ENCODE data around the gene KCNG2. TPM values are rescaled to one million over a fixed set of nuclear protein-coding genes. Genes with fewer than 3 reads are reported as not detected.

The KCNG2 gene
- polyA plus RNA-seq, 4 donors, result 0.11 to 0.55 (median 0.35) TPM

DNA sequence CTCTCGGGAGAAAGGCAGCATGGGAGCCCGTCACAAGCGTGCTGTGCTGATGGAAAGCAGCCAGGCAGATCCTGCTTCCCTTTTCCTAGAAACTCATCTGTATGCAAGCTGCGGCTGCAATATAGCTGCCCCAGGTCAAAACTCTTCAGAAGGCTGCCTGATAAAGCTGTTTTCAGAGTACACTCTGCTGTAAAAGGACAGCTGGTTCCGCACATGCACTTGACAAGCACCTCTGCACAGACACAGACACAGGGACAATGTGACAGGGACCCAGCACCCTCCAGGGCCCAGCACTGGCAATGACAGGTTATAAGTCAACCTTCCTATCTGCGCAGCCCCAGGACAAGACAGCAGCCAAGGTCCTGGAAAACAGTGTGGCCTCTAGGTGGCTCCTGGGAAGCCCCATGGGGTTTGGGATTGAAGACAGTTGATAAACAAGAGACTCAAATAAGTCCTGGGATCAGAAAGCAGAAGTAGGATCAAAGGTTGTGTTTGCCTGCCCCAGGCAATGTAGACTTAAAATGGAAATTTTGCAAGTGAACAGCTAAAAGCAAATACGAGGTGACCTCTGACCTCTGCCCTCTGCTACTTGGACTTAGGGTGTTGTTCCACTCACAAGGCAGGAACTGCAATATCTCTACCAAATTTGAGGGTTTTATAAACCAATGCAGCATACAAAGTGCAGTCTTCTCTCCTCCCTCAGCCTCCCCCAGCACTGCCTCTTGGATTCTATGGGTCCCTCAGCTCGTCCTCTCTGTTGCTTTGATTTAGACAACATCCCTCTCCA lies 136.8 kb downstream of the KCNG2 start:
- DNase-seq (ENCODE audit: low read depth in 4 of 4, low spot score in 2 of 4), result no peak

GRCh38 chr18:79935098-79935480 lies 137.4 kb downstream of the KCNG2 start:
- DNase-seq (ENCODE audit: low read depth in 4 of 4, low spot score in 2 of 4), result no peak

DNA sequence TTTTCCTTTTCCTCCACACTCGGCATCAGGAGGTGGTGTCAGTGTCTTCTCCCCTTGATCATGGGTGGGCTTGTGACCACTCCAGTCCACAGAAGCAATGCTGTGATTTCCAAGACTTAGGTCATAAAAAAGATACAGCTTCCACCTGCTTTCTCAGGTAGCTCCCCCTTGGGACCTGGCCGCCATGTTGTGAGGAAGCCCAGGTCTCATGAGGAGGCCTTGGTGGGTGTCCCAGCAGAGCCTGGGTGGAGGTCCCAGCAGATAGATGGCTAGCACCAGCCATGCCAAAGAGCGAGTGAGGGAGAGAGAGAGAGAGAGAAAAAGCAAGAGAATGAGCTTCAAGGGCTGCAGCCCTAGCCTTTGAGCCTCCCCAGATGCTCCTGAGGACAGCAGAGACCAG lies 137.8 kb downstream of the KCNG2 start:
- no peak for DNase-seq (ENCODE audit: low read depth in 4 of 4, low spot score in 2 of 4)

- no peak for DNase-seq (ENCODE audit: low read depth in 4 of 4, low spot score in 2 of 4)
These were observed 138.2 kb downstream of the KCNG2 start for GRCh38 chr18:79935925-79936324.

GRCh38 chr18:79936641-79937040 lies 138.9 kb downstream of the KCNG2 start:
- DNase-seq (ENCODE audit: low read depth in 4 of 4, low spot score in 2 of 4), result no peak

DNA sequence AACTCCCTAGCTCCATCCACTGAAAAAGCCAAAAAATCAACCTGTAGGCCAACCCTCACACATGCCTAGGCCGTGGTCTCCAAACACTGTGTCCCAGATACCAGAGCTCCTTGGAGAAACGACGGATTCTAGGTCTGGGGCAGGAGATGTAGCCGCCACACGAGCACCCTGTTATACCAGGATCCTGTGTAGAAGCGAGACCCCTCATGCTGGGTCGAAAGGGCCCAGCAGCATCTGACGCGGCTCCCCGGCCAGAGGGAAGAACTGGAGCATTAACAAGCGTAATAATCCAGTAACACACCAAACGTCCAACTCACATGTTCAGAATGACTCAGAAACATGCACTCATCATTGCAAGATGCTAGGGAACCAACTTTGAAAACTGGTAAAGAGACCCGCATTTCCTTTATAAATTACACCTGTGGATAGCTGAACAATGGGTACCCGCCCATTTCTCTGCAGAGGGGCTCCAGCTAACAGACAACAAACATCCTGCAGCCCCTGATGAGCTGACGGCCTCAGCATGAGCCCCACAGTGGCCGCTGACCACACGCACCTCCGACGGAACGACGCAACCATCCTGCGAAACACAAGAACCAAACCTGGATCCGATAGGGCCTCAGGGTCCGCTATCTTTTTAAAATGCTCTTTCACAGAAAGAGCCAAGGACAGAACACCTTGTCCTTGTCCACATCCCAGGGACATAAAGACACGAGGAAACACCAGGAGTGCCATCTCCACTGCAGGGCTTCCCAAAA lies 139.5 kb downstream of the KCNG2 start:
- no peak for DNase-seq (ENCODE audit: low read depth in 4 of 4, low spot score in 2 of 4)

DNA sequence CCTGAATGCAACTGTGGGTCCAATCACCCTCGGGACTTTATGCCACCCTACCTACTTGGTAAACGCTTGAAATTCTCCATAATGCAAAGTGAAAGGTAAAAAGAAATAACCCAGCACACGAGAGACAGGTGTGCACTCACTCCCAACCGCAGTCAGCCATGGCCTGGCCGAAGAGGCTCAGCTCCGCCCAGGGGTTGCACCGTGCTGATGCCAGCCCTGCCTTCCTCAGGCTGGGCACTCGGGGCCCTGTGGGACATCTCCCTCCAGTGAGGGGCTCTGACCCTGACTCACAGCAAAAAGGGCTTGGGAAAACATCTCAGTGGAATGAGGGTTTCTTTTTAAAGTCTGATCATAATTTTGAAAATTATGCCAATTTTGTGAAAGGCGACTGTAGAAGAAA lies 140.5 kb downstream of the KCNG2 start:
- no peak for DNase-seq (ENCODE audit: low read depth in 4 of 4, low spot score in 2 of 4)

- no peak for DNase-seq (ENCODE audit: low read depth in 4 of 4, low spot score in 2 of 4)
These were observed 141.4 kb downstream of the KCNG2 start for GRCh38 chr18:79939096-79939495.

DNA sequence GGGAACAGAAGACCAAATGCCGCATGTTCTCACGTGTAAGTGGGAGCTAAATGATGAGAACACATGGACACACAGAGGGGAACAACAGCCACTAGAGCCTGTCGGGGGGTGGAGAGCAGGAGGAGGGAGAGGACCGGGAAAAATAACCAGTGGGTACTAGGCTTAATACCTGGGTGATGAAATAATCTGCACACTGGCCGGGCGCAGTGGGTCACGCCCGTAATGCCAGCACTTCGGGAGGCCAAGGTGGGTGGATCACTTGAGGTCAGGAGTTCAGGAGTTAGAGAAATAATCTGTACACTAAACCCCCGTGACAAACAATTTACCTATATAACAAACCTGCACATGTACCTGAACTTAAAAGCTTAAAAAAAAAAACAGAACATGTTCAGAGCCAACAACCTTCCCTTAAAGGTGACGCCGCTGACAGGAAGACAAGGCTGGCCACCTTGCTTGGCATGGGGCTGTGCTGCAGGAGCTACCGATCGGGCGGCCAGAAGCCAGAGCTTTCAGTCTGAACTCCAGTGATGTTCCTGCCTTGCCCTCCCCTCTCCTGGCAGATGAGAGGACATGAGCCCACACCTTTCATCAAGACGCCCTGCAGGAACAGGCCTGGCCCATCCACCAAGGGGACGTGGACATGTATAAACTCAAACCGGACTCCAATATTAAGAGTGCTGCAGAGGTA lies 142.5 kb downstream of the KCNG2 start:
- DNase-seq (ENCODE audit: low read depth in 4 of 4, low spot score in 2 of 4), result no peak

- DNase-seq (ENCODE audit: low read depth in 4 of 4, low spot score in 2 of 4), result no peak
These were observed 143.2 kb downstream of the KCNG2 start for GRCh38 chr18:79940814-79941472.

- DNase-seq (ENCODE audit: low read depth in 4 of 4, low spot score in 2 of 4), result no peak
These were observed 143.9 kb downstream of the KCNG2 start for GRCh38 chr18:79941473-79942119.

DNA sequence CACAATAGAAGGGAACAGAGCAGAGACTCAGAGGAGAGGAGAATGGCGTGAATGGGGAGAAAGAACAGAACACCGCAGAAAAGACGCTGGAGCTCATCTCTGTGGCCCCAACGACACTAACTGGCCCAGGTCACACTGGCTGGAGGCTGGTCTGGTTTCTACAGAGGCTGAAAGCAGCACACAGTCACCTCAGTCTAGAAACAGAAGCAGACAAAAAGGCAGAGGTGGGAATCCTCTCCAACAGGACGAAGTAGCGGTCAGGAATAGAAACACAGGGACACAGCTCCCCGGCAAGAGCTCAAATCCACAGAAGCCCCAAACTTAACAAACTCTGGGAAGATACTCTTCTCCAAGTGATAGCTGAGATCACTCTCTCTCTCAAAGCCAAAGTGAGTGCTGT lies 144.5 kb downstream of the KCNG2 start:
- no peak for DNase-seq (ENCODE audit: low read depth in 4 of 4, low spot score in 2 of 4)

- DNase-seq (ENCODE audit: low read depth in 4 of 4, low spot score in 2 of 4), result no peak
These were observed 145.3 kb downstream of the KCNG2 start for GRCh38 chr18:79942786-79943607.

- no peak for DNase-seq (ENCODE audit: low read depth in 4 of 4, low spot score in 2 of 4)
These were observed 145.9 kb downstream of the KCNG2 start for GRCh38 chr18:79943608-79944125.

DNA sequence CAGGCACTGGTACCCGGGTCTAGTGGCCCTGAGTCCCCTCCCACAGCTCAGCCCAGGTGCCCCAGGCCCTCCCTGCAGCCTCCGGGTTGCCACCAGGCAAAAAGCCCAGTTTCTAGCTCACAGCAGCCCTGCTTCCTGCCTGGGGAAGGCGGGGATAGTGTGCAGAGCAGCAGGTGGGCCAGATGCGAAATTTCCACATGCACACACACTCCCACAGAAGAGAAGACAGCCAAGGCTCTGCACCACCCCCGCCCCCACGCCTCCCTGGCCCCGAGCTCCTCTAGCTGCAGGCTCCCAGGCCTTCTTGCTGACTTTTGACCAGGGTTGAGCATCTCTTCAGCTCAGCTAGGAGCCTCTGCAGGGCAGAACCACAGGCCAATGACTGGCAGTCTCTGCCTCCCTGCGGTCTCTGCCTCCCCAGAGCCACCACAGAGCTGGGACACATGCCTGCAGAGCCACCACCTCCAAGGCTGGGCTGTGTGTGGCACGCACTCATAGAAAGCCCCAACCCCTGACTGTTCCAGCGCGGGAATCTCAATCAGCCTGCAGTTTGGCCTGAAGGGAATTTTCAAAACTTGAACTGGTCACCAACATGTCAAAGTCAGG lies 146.5 kb downstream of the KCNG2 start:
- no peak for DNase-seq (ENCODE audit: low read depth in 4 of 4, low spot score in 2 of 4)

GRCh38 chr18:79944746-79945117 lies 147.0 kb downstream of the KCNG2 start:
- no peak for DNase-seq (ENCODE audit: low read depth in 4 of 4, low spot score in 2 of 4)

DNA sequence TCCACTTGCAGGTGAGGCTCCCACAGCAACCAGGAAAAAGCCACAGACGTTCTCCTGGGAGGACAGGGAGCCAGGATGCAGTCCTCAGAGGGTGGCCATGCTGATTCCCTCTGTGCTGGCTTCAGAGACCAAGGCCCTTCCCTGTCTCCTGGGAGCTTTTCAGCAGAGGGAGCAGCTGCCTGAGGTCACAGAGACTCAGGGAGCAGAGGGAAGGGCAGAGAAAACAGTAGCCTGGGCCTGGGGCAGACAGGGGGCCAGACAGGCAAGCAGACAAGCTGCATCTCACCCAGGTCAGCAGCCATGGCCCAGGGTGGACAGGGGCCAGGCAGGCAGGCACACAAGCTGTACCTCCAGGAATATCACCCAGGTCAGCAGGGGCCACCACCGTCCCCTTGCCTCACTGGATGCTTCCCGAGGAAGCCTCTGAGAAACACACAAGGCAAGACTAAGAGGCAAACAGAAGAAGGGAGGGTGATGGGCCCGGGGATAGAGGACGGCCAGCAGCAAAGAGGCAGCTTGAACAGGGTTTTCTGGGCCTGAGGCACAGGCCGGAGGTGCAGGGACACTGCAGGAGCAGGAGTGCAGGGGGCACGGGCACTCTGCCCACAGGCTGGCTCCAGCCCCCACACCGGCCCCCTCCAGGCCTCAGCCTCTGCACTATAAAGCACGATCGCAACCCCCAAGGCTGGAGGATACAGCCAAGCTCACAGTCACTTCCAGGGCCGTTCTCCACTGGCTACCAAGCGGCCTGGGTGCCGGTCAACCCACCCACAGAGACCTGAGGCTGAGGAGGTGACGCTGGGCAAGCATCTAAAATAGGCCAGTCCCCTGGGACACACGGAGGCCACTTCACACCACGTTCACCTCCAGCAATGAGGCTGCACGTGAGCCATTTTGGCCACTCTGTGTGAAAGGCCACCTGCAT lies 147.6 kb downstream of the KCNG2 start:
- no peak for DNase-seq (ENCODE audit: low read depth in 4 of 4, low spot score in 2 of 4)

Data from left renal cortex interstitium (tissue), 4 donors.